ENCODE measurements around the gene TPM1. TPM values are rescaled to one million over a fixed set of nuclear protein-coding genes. Genes with fewer than 3 reads are reported as not detected.

The TPM1 gene
- total and polyA plus RNA-seq, 2 of the 4 experiments (the other 2 are of a cell fraction) = 661 to 1,623 TPM

DNA sequence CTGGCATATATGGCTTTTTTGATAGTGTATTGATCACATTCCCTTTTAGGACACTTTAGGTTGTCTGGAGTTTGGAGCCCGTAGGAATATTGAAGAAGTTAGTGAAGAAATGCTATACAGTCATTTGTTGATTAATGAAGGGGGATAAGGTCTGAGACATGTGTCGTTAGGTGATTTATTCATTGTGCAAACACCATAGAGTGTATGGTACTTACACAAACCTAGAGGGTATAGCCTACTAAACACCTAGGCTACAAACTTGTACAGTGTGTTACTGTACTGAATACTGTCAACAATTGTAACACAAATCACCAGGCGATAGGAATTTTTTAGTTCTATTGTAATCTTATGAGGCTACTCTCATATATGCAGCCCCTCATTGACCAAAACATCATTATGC lies 3.3 kb downstream of the TPM1 start (continued):
- TF ChIP-seq, protein P1, sequence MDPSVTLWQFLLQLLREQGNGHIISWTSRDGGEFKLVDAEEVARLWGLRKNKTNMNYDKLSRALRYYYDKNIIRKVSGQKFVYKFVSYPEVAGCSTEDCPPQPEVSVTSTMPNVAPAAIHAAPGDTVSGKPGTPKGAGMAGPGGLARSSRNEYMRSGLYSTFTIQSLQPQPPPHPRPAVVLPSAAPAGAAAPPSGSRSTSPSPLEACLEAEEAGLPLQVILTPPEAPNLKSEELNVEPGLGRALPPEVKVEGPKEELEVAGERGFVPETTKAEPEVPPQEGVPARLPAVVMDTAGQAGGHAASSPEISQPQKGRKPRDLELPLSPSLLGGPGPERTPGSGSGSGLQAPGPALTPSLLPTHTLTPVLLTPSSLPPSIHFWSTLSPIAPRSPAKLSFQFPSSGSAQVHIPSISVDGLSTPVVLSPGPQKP (IDR thresholded peaks at IDR 0.05; ENCODE audit: borderline replicate concordance, low read depth, low read length) = no peak

DNA sequence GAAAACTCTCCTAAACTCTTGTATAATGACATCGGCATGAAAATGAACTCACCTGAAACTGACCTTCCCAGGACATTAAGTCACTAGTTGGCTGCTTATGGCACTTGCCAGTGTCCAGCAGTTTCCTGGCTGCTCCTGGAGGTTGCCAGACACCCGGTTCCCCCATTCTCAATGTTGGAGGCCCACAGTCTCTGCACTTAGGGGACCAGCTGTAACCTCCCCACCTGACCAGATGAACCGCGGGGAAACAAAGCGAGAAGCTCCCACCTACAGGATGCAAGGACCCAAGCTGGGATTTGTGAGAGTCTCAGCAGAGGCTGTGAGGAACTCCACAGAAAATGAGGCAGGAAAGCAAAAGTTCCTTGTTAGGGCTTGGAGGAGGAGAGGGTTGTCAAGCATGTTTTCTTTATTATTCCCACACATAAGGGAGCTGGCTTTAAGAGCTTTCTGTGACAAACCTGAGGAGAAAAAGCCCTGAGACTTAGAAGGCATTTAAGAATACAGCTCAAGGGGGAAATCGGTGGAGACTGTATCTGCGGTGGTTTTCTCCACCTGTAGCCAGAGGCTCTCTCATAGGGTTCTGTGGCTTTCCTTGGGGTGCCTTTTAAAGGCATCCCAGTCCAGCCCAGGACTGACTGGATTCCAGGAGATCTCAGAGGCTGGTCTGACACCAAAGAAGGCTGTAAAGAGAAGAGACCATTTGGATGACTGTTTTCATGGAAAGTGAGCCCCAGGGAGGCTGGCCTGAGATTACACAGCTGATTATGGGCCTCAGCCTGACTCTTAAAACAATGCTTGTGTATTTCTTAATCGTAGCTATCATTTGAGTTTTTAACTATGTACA lies 4.6 kb downstream of the TPM1 start:
- H2BK15ac ChIP-seq (ENCODE audit: low read depth, low read length) = peak overlapping the region; percentile 10; the same call in 2 of the 3 replicates
- dilution Hi-C loops (cut with HindIII; ENCODE audit: low sequenced_read_pairs, unreplicated experiment) (no loop called here), in situ Hi-C loops (cut with MboI; ENCODE audit: low sequenced_read_pairs) (loop anchor here (5.0 to 10.0 kb wide), 2 partner anchors 152 to 265 kb away; no protein-coding TSS in a partner anchor), intact Hi-C loops (cut with micrococcal nuclease) (loop anchor here (5.0 kb wide), 1 partner anchor 655 kb away; the partner anchor contains the start of gene TLN2)
- H3K9me1 ChIP-seq (ENCODE audit: insufficient read depth, low read length) = no peaks in the 10 kb centered on the region
- no TSS peak for BruUV-seq (replicated peaks)
- peak overlapping the region; percentile 96 for H3K9ac ChIP-seq (ENCODE audit: low read depth, low read length)
- H4K91ac ChIP-seq (ENCODE audit: insufficient read depth, low read depth, low read length) = peak overlapping the region; percentile 26
- H2BK20ac ChIP-seq (ENCODE audit: low read depth, low read length) = 0 out of 2 replicates have a peak overlapping the region, but pooled peaks have one; percentile 18
- no peaks in the 10 kb centered on the region for H3K27me3 ChIP-seq (ENCODE audit: control insufficient read depth, insufficient read depth, low read length)
- H2BK5ac ChIP-seq (ENCODE audit: low read depth, low read length, poor library complexity, severe bottlenecking) = peak overlapping the region; percentile 82
- CTCF ChIA-PET = interaction anchor here (0.5 to 2.4 kb wide), 12 partner anchors 33 to 420 kb away, joined by 3 to 16 read pairs (median 3); no protein-coding TSS in a partner anchor
- DNase-seq = no peak
- 53% methylated on average over 3 of the region's 8 CpGs; no CpG with 5 or more reads in 1 of the 2 experiments for WGBS, 2 experiments (ENCODE audit: extremely low coverage in 2 of 2, insufficient read length in 1 of 2)
- peak overlapping the region; percentile 31 to 49; a peak in 3 of 4 replicates for H4K8ac ChIP-seq (ENCODE audit: low read depth in 2 of 2, low read length in 2 of 2)
- H3K79me1 ChIP-seq (ENCODE audit: low read depth in 1 of 2, low read length in 2 of 2) = peaks cover 0 to 38% of the 10 kb centered on the region in 2 experiments; a peak in 2 of 4 replicates
- H3K4me3 ChIP-seq (ENCODE audit: insufficient read depth, low read depth, low read length) = peak overlapping the region; percentile 84; the same call in 1 of the 2 replicates
- peak overlapping the region; percentile 51 for H2AK9ac ChIP-seq (replicated peaks; ENCODE audit: low read depth, low read length, poor library complexity)
- no peak overlapping the region for H2AFZ ChIP-seq (replicated peaks; ENCODE audit: low read length, poor library complexity)
- H3K4me2 ChIP-seq (ENCODE audit: low read depth, low read length) = peak overlapping the region; percentile 85
- H3K9me3 ChIP-seq (ENCODE audit: control insufficient read depth, insufficient read depth, low read length) = no peaks in the 10 kb centered on the region
- ATAC-seq (ENCODE audit: low read depth) = no peak
- H3K4me1 ChIP-seq (ENCODE audit: control insufficient read depth, insufficient read depth, low read length) = peaks cover 16% of the 10 kb centered on the region
- H3K4ac ChIP-seq (ENCODE audit: low read depth, low read length) = peak overlapping the region; percentile 66
- H3K27ac ChIP-seq (ENCODE audit: insufficient read depth, low read length) = peak overlapping the region; percentile 76
- peak overlapping the region; percentile 93 for H3K56ac ChIP-seq (ENCODE audit: extremely low read depth, insufficient read depth, low read length)
- peaks cover 87% of the 10 kb centered on the region for H4K20me1 ChIP-seq (ENCODE audit: insufficient read depth, low read length)
- peaks cover 40% of the 10 kb centered on the region for H3K36me3 ChIP-seq (ENCODE audit: control insufficient read depth, insufficient read depth, low read length)
- peak overlapping the region; percentile 26 for H3K18ac ChIP-seq (ENCODE audit: low read depth, low read length)
- peak overlapping the region; percentile 91 for H3K14ac ChIP-seq (replicated peaks; ENCODE audit: low read depth, low read length)
- TF ChIP-seq RAD21 (IDR thresholded peaks at IDR 0.05; ENCODE audit: low read length) = 0 out of 2 replicates have a peak, but pooled peaks have one; percentile 8
- no peak for TF ChIP-seq CHD1 (IDR thresholded peaks at IDR 0.05; ENCODE audit: low read depth, low read length)
- POLR2A ChIA-PET (ENCODE audit: unreplicated experiment) = interaction anchor here (0.8 to 1.9 kb wide), 13 partner anchors 24 to 264 kb away, joined by 3 to 8 read pairs (median 4); no protein-coding TSS in a partner anchor
- peak overlapping the region; percentile 55 for H4K5ac ChIP-seq (ENCODE audit: low read depth, low read length)
- peak overlapping the region; percentile 90 for H3K23ac ChIP-seq (ENCODE audit: low read depth, low read length)
- H2BK120ac ChIP-seq (ENCODE audit: low read depth, low read length) = peak overlapping the region; percentile 59
- peak overlapping the region; percentile 27 for H2AK5ac ChIP-seq (ENCODE audit: low read depth, low read length)
